Fibroblast of peridontal ligament (primary cell): ENCODE results near the gene TMEM128.
"Not testable (repeated sequence)": the region's sequence is repeated elsewhere in the genome, so short reads cannot be mapped to it uniquely, and the experiment has no call there.

ENCODE experiments used
- DNase-seq: peaks from one replicate; pipeline ENCODE4 v3.0.0-alpha.2; 2010; ENCODE audit errors: extremely low read depth

TMEM128 gene, protein sequence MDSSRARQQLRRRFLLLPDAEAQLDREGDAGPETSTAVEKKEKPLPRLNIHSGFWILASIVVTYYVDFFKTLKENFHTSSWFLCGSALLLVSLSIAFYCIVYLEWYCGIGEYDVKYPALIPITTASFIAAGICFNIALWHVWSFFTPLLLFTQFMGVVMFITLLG

DNA sequence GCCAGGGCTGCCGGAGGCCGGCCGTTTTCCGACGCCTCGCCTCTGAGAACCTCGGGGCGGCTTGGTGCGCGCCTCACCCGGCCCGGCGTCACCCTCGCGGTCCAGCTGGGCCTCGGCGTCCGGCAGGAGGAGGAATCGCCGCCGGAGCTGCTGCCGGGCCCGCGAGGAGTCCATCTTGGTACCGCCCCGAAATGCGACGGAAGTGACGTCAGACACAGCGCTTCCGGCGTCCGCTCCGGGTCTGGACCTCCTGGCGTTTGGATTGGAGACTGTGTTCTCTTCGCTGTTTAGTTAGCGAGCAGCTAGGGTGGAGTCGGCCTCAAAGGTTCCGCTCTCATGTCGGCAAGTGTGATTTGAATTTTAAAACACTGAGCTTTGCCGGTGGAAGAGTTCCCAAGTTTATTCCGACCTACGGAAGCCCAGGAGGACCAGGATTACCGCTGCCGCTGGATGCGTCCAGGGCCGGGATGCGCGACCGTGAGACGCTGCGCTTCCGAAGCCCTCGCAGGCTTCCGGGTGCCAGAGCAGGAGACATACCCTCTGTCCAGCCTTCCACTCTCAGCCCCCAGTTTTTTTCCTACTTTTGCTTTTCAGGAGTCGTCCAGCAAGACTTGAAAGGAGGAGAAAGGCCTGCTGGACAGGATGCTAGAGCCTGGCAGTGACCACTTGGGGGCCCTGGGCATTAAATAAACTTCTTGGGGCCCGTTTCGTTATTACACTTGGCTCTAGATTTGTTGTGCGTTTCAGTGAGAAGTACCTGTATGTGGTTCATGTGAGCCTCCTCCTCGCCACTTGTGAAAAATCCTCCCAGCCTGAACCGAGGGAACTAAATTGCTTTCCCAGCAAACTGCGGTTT lies at the start of gene TMEM128:
Gene TMEM128, minus strand, starts transcription at position 195 of the 856 bp plus-strand sequence. Its CDS starts 21 bp downstream, at position 174.
- peak; percentile 94 for DNase-seq

DNA sequence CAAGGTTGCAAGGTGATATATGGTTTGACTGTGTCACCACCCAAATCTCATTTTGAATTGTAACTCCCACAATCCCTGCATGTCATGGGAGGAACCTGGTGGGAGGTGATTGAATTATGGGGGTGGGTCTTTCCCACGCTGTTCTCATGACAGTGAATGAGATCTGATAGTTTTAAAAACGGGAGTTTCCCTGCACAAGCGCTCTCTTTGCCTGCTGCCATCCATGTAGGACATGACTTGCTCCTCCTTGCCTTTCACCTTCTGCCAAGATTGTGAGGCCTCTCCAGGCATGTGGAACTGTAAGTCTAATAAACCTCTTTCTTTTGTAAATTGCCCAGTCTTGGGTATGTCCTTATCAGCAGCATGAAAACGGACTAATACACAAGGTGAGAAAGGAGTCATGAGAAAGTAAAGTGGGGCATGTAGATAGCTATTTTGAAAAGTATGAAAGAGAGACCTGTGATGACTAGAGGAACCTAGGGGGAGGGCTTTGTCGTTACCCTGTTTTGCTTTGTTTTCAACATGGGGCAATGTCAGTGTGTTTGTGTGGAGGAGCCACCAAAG lies 48.3 kb upstream of the TMEM128 start:
- no peak for DNase-seq

DNA sequence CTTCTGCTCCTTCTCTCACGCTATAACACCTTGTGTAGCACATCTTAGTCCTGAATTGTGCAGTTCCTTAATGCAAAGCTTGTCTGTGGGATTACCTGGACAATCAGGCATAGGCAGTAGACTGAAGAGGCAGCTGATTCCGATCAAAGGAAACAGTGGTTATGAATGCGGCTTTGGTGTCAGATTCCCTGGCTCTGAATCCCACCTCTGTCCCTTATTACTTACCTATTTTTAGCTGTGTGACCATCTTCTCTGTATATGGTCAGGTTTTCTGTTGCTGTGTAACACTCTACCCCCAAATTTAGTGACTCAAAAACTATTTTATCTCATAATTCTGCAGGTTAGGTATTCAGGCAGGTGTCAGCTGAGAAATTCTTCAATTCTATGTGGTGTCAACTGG lies 45.3 kb upstream of the TMEM128 start:
- no peak for DNase-seq

DNA sequence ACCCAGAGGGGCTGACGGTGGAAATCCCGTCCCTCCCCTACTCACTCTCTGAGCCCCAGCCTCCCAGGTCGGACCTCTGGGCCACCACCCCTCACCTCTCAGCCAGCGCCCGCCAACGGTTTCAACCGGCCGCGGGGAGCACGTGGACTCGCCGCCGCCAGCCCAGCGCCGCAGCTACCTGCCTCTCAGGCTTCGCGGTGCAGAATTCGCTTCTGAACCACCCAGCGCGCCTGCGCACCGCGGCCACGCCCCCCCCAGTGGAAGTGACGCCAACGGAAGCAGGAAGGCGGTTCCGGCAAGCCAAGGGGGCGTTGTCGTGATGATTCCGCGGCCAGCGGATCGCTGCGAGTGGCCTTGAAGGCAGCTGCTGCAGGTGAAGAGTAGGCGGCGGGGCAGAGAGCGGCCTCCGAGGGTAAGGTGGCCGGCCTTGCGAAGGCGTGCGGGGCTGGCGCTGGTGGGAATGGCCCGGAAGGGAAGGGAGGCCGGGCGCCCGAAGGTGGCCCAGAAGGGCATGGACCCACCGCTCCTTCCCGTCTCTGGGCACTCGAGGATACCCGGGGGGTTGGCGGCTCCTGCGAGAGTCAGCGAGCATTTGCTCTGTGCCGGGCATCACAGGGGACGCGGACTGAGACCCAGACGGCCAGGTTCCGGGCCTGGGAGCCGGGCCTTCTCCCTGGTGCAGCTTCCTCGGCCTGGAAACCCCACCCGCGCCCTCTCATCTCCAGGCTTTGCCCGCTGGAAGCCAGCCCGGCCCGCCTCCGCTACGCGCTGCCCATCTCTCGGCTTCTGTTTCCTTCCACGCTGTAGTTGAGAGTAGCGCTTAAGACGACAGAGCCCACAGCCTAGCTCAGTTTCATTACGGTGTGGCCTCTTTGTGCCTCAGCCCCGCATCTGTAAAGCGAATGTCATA lies 42.2 kb upstream of the TMEM128 start, which contains the start of the genes LYAR and ZBTB49:
Gene LYAR, minus strand, starts transcription at position 214 of the 910 bp plus-strand sequence. CDS start 6,412 bp downstream, outside the sequence.
Gene ZBTB49, plus strand, starts transcription at position 311 of the 910 bp plus-strand sequence. CDS start 9,695 bp downstream, outside the sequence.
- peak; percentile 78 for DNase-seq

DNA sequence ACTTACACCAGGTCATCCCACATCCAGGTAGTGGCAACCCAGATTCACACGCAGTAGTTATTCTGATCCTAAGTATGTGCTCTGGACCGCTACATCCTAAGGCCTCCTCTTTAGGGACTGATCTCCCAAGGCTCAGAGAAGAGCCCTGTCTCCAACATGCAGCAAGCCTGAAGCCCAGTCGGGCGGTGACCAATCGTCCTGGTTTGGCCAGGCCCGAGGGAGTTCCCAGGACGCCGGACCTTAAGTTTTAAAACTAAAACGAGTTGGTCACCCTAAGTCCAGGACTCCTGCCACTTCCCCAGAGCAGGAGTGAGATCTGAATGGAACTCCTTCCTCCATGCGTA lies 41.5 kb upstream of the TMEM128 start:
- DNase-seq, result no peak

DNA sequence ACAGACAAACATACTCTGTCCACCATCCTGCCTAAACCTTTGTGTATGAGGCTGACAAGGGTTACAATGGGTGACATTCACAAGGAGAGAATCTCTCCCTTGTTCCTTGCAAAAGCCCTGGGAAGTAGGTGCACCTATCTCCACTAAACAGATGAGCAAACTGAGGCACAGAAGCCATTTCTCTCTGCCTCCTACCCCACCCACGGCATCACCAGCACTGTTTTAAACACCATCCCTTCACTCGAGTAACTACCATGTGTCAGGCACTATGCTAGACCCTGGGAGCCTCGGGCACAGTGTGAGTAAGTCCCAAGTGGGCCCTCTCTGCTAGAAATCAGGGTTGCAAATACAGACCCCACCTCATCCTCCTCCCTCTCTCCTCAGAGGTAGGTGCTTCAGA lies 41.0 kb upstream of the TMEM128 start:
- no peak for DNase-seq

DNA sequence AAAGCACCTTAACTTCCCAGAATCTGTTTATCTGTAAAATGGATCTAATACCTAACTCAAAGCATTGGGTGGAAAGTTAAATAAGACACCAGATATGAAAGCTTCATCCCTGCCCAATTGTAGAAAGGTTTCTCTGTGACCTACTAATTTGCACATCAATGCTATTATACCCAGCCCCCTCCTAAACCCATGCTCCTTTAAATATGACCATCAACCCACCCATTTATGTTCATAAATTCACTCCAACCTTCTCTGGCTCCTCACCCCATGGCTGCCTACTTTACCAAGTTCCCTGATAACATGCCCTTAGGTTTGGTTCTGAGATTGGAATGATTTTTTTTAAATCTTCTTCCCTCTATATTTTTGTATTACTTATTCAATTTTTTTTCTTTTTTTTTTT lies 40.1 kb upstream of the TMEM128 start:
- DNase-seq, result no peak

DNA sequence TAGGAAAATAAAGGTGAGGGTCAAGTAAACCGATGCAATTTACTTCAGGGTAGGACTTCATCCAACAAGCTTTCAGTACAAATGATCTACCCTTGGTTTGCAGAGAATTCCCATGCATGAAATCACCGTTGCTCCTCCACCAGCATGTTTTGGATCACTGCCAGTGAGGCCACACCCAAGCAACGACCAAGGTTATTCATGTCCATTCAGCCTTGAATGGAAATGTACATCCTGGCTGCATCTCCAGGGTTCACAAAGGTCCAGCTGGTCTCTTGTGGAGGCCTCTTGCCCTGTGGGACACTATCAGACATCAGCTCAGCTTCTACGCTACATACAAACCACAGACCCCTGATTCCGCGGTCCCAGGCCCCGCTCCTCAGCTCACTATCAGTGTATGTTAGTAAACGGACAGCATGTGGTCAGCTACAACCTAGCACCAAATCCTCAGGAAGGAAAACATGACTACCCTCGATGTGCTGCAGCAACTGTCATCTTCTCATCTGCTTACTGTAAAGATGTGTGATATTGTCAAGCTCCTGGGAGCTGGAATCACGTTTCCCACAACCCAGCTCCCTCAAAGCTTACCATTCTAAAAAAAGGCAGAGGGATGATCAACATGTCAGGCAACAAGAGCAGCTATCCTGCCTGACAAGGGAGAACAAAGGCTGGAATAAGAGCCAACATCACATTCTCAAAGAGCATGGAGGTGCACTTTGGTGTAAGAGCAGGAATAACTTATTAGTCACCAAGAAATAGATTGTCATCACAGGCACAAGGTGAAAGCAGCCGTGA lies 37.0 kb upstream of the TMEM128 start:
- DNase-seq, result no peak

DNA sequence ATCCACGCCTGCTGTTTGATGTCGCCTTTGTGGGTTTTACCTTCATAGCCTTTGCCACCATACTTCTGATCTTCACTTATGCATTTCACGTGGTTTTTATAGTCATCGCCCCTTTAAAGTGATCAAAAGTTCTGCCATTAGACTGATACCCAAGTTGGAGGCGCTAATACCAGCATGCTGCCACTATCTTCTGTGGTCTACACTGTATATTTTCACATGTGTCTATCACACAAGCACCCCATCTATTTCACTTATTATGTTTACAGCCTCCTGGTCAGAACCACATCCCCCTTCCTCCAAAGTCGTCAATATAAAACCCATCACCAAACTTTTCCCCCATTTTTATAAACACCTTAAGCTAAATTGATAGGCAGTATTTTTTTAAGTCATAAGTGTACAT lies 33.8 kb upstream of the TMEM128 start:
- no peak for DNase-seq

DNA sequence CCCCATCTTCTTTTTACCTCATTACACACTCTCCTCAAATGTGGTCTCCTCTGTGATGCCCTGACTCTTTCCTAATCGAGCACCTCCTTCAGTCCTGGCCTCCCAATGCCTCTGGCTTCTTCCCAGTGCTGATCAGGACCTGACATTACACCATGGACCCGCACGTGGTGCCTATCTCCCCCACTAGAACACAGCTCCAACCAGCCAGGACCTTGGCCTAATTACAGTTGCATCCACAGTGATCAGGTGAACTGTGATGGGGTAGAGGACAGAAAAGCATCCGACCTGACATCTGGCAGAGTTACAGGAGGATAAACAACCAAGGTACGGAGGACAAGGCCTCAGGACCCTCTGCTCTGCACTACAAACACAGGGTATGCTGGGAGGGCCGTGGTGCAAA lies 29.5 kb upstream of the TMEM128 start:
- no peak for DNase-seq

DNA sequence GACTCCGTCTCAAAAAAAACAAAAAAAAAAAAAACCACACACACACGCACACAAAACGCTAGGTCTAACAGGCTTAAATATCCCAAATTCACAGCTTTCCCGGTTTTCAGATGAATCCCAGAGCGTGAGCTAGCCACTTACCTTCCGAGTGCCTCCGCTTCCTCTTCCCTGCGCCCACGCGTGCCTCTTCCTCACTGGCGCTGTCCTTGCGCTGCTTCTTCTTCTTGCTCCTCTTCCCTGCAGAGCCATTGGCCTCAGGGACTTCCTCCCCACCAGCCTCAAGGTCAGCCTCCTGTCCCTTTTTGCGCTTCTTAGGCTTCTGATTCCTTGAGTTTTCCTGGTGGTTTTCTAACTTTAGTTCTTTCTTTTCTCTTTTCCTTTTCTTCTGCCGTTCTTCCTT lies 26.2 kb upstream of the TMEM128 start:
- no peak for DNase-seq

DNA sequence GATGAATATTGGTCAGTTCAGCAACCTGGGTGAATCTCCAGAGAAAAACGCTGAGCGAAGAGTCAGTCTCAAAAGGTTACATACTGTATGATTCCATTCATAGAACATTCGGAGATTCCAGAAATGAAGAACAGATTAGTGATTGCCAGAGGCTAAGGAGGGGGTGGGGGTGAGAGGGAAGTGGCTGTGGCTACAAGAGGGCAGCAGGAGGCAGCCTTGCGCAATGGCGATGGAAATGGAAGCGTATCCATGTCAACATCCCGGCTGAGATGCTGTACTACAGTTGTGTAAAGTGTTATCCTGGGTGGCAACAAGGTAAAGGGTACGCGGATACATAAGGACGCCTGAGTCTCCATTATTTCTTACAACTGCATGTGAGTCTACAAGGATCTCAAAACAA lies 23.9 kb upstream of the TMEM128 start:
- DNase-seq, result no peak

DNA sequence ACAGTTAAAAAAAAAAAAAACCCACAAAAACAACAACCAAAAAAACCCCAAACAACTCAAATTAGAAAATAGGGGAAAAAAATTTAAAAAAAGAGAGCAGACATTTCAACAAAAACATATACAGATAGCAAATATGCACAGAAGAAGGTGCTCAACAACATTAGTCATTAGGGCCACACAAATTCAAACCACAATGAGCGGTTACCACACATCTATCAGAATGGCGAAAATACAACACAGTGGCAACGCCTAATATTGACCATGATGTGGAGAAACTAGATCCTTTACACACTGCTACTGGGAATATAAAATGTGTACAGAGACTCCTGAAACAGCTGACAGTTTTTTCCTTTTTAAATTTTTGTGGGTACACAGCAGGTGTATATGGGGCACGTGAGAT lies 22.5 kb upstream of the TMEM128 start:
- DNase-seq, result no peak

DNA sequence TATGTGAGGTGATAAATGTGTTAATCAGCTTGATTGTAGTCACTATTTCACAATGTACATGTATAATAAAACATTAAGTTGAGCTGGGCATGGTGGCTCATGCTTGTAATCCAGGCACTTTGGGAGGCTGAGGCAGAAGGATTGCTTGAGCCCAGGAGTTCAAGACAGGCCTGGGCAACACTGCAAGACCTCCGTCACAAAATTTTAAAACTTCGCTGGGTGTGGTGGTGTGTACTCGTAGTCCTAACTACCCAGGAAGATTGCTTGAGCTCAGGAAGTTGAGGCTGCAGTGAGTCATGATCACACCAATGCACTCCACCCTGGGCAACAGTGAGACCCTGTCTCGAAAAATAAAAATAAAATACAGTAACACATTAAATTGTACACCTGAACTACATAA lies 21.8 kb upstream of the TMEM128 start:
- DNase-seq, result no peak

DNA sequence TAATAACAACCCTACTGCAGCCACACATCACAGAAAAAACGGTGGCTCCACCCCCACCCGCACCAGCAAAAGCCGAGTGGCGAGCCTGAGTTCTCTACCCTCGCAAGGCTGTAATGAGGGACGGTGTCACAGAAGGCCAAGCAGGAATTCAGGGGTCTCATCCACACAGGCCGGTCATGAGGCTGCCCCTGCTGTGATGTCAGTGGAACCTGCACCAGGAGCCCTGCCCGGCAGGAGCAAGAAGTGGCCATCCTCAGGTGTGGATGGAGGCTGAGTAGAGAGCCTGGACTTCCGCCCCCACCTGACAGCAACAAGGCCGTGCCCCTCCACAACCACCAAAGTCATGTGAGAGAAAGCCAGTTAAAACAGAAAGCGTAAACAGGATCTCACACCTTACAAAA lies 21.3 kb upstream of the TMEM128 start:
- no peak for DNase-seq

DNA sequence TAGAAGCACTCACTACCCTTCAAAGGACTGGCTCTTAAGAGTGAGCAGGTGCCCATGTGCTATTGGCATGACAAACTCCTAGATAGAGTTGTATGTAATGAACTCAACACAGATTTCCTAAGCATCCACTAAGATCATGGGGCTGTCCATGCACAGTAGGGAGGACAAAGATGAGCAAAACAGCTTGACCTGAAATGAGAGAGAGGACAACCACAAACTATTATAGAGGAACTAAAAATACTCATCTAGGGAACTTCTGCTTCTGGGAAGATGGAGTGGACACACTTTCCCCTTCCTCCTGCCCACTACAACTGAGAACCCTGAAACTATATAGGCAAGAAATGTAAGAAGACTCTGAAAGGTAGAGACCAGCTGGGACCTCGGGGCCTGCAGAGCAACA lies 20.8 kb upstream of the TMEM128 start:
- DNase-seq, result no peak

DNA sequence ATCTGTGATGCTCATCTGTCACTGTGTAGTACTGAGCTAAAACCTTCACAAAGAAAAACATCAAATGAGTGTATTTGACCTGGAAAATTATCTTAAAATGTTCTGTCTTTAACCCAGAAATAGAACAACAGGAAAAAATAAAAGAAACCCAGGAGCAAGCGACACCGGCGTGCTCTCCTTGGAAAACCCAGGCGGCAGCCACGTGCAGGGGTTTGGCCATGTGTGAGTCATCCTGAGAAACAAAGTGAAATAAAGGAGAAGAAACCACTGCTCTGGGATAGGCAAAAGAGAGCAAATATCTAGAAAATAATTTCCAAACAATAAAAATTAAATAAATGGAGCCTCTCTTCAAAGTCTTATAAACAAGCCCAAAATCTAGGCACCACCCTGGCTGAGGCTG lies 20.0 kb upstream of the TMEM128 start:
- DNase-seq, result no peak

DNA sequence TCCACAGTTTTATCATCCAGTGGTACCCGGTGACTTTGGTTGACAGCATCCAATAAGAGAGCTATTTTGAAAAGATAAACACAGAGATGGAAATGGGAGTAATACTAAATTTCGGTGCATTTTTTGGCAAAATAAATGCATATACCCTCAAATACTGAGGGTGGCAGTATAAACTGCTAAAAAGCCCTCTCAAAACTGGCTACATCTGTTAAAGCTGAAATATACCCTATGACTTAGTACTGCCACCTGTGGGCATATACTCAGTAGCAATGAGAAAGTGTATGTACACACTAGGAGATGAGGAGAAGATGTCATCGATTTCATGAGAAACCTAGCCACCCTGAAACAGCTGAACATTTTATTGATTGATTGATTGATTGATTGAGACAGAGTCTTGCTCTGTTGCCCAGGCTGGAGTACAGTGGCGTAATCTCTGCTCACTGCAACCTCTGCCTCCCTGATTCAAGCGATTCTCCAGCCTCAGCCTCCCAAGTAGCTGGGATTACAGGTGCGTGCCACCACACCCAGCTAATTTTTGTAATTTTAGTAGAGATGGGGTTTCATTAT lies 12.2 kb upstream of the TMEM128 start:
- DNase-seq, result peak; percentile 83

DNA sequence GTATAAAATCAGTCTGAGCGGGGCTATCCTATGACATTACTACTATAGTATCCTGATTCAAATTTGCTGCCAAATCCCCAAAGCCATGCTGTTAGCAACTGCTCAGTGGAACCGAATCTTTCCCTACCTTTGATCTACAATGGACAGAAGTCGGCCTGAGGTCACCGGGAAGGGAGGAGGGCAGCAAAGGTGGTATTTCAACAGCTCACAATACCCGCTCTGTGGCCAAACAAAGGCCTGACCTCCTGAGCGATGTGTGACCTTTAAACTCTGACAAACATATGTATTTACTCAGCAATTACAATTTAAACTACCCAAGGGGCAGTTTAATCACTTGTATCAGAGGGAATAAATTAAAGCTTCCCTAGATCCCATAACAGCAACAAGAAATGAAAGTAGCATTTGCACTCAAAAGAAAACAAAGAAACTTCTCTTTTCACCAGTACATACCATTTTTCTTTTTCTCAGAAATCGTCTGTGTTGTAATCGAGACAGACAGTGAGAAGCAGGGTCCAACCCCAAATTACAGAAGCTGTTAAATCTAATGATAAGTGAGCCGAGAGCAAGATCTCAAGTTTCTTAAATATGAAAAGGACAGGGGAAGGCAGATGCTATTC lies 11.6 kb upstream of the TMEM128 start:
- peak; percentile 16 for DNase-seq

DNA sequence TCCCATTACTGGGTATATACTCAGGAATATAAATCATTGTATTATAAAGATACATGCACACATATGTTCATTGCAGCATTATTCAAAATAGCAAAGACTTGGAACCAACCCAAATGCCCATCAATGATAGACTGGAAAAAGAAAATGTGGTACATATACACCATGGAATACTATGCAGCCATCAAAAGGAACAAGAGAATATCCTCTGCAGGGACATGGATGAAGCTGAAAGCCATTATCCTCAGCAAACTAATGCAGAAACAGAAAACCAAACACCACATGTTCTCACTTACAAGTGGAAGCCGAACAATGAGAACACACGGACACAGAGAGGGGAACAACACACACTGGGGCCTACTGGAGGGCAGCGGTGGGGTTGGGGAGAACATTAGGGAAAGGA lies 9.7 kb upstream of the TMEM128 start:
- not testable (repeated sequence) for DNase-seq
